Pancreas (tissue), 10 donors: Measurements from ENCODE around the gene POLR2L. TPM values are rescaled to one million over a fixed set of nuclear protein-coding genes. Genes with fewer than 3 reads are reported as not detected.

ENCODE experiments used
- ATAC-seq, 4 donors: fragments of 200-7000 bp; cut with Tn5 transposase; one replicate each; pipeline versions ENCODE4 v1.8.0 to v1.9.1; 2020; ENCODE audit warnings: mild to moderate bottlenecking in 4 of 4, moderate library complexity in 4 of 4
- DNase-seq, 6 donors: peaks; one replicate each; pipeline ENCODE4 v3.0.0-alpha.2; 2020
- FAIRE-seq: peaks from 2 replicates; lab custom pipeline; 2012; peaks lifted over from hg19 to GRCh38; lab: Jason Lieb, UNC
- H3K27ac ChIP-seq, 4 donors: fragments of 200-600 bp; sonication (generic); 1 replicate in 3 of 4; 2 replicates in 1 of 4; pipeline versions ENCODE4 v1.5.0 to v1.8.0; 2020
- H3K27me3 ChIP-seq, 4 donors: fragments of 200-600 bp; one replicate each; pipeline ENCODE4 v1.8.0; 2021
- H3K36me3 ChIP-seq, 3 donors: fragments of 200-600 bp; sonication (generic) in 1 of 3; one replicate each; pipeline versions ENCODE4 v1.5.0 to v1.8.0; 2020 to 2021
- H3K4me1 ChIP-seq, 3 donors: fragments of 200-600 bp; one replicate each; pipeline ENCODE4 v1.8.0; 2021
- H3K4me3 ChIP-seq, 4 donors: fragments of 200-600 bp; sonication (generic) in 2 of 4; one replicate each; pipeline versions ENCODE4 v1.5.0 to v1.8.0; 2020 to 2021
- H3K9me3 ChIP-seq, 4 donors: fragments of 200-600 bp; one replicate each; pipeline ENCODE4 v1.8.0; 2021
- WGBS, 2 donors: extraction: QIAGEN DNeasy Blood & Tissue Kit; methylation state at CpG; one replicate each; pipeline ENCODE4 v1.1.7; 2013; 5-methylcytosine and 5-hydroxymethylcytosine counted together
- intact Hi-C, 3 donors: fragments of 100-400 bp; cut with DNase I; formaldehyde crosslinking; loops; one replicate each; pipeline versions ENCODE4 v1.11.1 to v1.14.2; 2022
- polyA plus RNA-seq, 2 donors: library from polyadenylated mRNA; stranded (reverse); fragments of 200-250 nt; gene quantifications; one replicate each; pipeline ENCODE4 v1.2.3, GENCODE V29; 2013
- total RNA-seq, 6 donors: library from RNA; stranded (reverse); fragmentation: NEBNext Ultra II Directional in 4 of 6; extraction: Animal tissue kit (Norgen Biotek cat#: 25700) in 4 of 6; gene quantifications; one replicate each; pipeline versions ENCODE4 v1.2.1 to v1.2.4, GENCODE V29; 2021 to 2023
- TF ChIP-seq, protein P1 (sequence below), 4 donors: fragments of 200-600 bp; sonication (generic) in 3 of 4; IDR thresholded peaks; one replicate each; pipeline versions ENCODE4 v1.5.0 to v1.8.0; 2021; ENCODE audit warnings: antibody characterized with exemption in 4 of 4
- donor health status: healthy with polysubstance abuse.
- donor health status: DM: no; HTN: no; CAD: no; lungs with moderate emphysema.
- donor health status: DM: no; HTN: no; CAD: no.
- donor health status: control.
- donor health status: control.
- donor health status: Bipolar disorder and iron deficiency.
- donor health status: DM: yes; HTN: yes; CAD: no.
- donor health status: DM: no; HTN: no; CAD: no.
- donor health status: DM: no; HTN: no; CAD: no.
- donor health status: DM: yes; HTN: yes; CAD: no.

The POLR2L gene
- total and polyA plus RNA-seq, 8 donors, result 62.9 to 110 (median 68.9) TPM

DNA sequence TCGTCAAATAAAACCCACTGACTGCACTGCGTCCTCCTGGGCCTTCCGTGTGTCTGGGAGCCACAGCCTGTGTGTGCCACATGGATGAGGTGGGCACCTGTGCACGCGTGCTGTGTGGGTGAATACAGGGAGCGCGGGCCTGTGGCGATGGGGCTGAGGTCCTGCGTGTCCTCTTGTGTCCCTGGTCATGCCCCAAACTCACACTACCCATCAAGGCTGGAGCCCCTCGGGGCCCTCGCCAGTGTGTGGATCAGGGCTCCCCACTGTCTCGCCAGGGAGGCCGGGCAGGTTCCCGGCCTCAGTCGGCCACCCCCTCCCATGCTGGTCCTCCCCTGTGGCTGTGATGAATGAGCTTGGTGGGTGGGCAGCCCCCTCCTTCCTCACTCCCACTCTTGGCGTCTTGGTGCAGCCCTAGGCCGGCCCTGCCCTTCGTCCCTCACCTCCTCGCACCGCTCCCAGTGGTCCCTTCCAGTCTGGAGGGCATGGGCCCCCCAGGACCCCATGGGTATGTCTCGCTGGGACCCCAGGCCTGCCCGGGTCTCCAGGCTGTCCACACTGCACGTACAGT lies 10.3 kb downstream of the POLR2L start:
- Histone ChIP-seq H3K27ac (peak overlapping the region; percentile 72 to 95 (median 88)), H3K4me3 (peak overlapping the region; percentile 71 to 86 (median 82)), H3K4me1 (peaks cover 9 to 27% (median 24%) of the 10 kb centered on the region in 3 donors), H3K9me3 (no peaks in the 10 kb centered on the region), H3K27me3 (no peaks in the 10 kb centered on the region), H3K36me3 (peaks cover 0 to 9% (median 0%) of the 10 kb centered on the region in 3 donors)
- TF ChIP-seq, protein P1, sequence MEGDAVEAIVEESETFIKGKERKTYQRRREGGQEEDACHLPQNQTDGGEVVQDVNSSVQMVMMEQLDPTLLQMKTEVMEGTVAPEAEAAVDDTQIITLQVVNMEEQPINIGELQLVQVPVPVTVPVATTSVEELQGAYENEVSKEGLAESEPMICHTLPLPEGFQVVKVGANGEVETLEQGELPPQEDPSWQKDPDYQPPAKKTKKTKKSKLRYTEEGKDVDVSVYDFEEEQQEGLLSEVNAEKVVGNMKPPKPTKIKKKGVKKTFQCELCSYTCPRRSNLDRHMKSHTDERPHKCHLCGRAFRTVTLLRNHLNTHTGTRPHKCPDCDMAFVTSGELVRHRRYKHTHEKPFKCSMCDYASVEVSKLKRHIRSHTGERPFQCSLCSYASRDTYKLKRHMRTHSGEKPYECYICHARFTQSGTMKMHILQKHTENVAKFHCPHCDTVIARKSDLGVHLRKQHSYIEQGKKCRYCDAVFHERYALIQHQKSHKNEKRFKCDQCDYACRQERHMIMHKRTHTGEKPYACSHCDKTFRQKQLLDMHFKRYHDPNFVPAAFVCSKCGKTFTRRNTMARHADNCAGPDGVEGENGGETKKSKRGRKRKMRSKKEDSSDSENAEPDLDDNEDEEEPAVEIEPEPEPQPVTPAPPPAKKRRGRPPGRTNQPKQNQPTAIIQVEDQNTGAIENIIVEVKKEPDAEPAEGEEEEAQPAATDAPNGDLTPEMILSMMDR (IDR thresholded peaks at IDR 0.05), result no peak
- FAIRE-seq, result no peak
- 56 to 65% methylated on average over 23 of the region's 23 CpGs for WGBS, 2 donors
- intact Hi-C loops, result no loop called here
- DNase-seq, result peak in 3 of 6 donors; percentile 38 to 86 (median 61)
- ATAC-seq, result no peak

- DNase-seq (peak in 3 of 6 donors; percentile 41 to 85 (median 65)), FAIRE-seq (no peak)
Observed at GRCh38 chr11:831118-831864, 11.0 kb downstream of the POLR2L start.

GRCh38 chr11:830295-831117 lies 11.8 kb downstream of the POLR2L start:
- ATAC-seq, result no peak
- no peak for FAIRE-seq
- intact Hi-C loops, result no loop called here
- WGBS, 2 donors, result 75 to 76% methylated on average over 76 to 78 of the region's 78 CpGs
- no peak overlapping the region for H3K27ac ChIP-seq
- no peaks in the 10 kb centered on the region for H3K36me3 ChIP-seq
- H3K9me3 ChIP-seq, result no peaks in the 10 kb centered on the region
- peak in 4 of 6 donors; percentile 35 to 83 (median 68) for DNase-seq
- H3K4me3 ChIP-seq, result peak overlapping the region in 1 of 4 donors; percentile 22
- no peaks in the 10 kb centered on the region for H3K27me3 ChIP-seq
- TF ChIP-seq, protein P1 (IDR thresholded peaks at IDR 0.05), result no peak
- H3K4me1 ChIP-seq, result peaks cover 17 to 38% (median 29%) of the 10 kb centered on the region in 3 donors

More at GRCh38 chr11:831118-831864, 11.0 kb downstream of the POLR2L start:
- peaks cover 0 to 2% (median 0%) of the 10 kb centered on the region in 3 donors for H3K36me3 ChIP-seq
- H3K27ac ChIP-seq, result no peak overlapping the region
- no peak overlapping the region for H3K4me3 ChIP-seq
- H3K4me1 ChIP-seq, result peaks cover 9 to 30% (median 25%) of the 10 kb centered on the region in 3 donors
- no peak for ATAC-seq
- no peaks in the 10 kb centered on the region for H3K9me3 ChIP-seq
- TF ChIP-seq, protein P1 (IDR thresholded peaks at IDR 0.05), result no peak
- no peaks in the 10 kb centered on the region for H3K27me3 ChIP-seq
- intact Hi-C loops, result no loop called here
- WGBS, 2 donors, result 81 to 87% methylated on average over 31 of the region's 31 CpGs

DNA sequence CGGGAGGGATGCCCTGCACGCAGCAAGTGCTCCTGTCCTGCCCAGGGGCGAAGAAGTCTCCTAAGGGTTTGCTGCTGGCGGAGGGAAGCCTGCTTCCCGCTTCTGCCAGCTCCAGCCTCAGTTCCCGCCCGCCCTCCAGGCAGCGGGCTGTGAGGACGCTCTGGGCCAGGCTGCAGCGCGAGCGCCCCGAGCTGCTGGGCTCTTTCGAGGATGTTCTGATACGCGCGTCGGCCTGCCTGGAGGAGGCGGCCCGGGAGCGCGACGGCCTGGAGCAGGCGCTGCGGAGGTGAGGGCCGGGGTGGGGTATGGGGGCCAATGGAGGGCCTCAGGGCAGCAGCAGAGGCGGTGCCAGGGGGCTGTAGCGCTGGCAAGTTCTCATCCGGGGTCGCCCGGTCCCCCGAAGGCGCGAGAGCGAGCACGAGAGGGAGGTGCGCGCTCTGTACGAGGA lies 12.5 kb downstream of the POLR2L start:
- H3K4me3 ChIP-seq, result peak overlapping the region in 1 of 4 donors; percentile 22
- no peak for DNase-seq
- H3K4me1 ChIP-seq, result peaks cover 20 to 39% (median 31%) of the 10 kb centered on the region in 3 donors
- TF ChIP-seq, protein P1 (IDR thresholded peaks at IDR 0.05), result no peak
- no peaks in the 10 kb centered on the region for H3K9me3 ChIP-seq
- H3K27me3 ChIP-seq, result no peaks in the 10 kb centered on the region
- FAIRE-seq, result no peak
- intact Hi-C loops, result no loop called here
- ATAC-seq, result no peak
- no peaks in the 10 kb centered on the region for H3K36me3 ChIP-seq
- peak overlapping the region in 1 of 4 donors; percentile 8 for H3K27ac ChIP-seq
- WGBS, 2 donors, result 68 to 80% methylated on average over 34 to 39 of the region's 39 CpGs
